ENCODE measurements around the gene ITGB4. TPM values are rescaled to one million over a fixed set of nuclear protein-coding genes. Genes with fewer than 3 reads are reported as not detected.

The ITGB4 gene
- total RNA-seq, 4 donors from 2014 or later = 36.5 to 57.4 (median 46.6) TPM

DNA sequence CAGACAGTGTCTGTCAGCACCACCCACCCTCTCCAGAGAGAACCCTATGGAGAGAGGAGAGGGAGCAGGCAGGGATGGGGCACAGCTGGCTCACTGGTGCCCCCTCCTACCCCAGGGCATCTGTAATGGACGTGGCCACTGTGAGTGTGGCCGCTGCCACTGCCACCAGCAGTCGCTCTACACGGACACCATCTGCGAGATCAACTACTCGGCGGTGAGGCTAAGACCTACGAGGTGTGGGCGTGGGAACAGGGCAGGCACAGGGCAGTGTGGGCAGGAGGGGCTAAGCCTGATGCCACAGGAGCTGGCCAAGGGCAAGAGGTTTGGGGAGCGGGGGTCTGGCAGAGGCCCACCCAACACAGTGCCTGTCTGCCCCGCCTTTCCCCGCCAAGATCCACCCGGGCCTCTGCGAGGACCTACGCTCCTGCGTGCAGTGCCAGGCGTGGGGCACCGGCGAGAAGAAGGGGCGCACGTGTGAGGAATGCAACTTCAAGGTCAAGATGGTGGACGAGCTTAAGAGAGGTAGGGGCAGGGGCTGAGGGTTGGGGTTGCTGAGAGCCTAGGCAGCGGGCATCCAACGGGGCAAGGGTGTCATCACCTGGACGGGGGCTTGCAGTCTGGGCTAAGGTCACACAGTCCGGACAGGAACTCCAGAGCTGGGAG is 15.0 kb downstream of the ITGB4 start:
- intact Hi-C loops (cut with DNase I) = no loop called here
- no peaks in the 10 kb centered on the region for H3K9me3 ChIP-seq
- peaks cover 0 to 8% (median 0%) of the 10 kb centered on the region in 4 donors for H3K27me3 ChIP-seq
- no peak for DNase-seq (ENCODE audit: extremely low spot score)
- TF ChIP-seq POLR2A (IDR thresholded peaks at IDR 0.05; ENCODE audit: low read depth) = no peak
- TF ChIP-seq EP300 (IDR thresholded peaks at IDR 0.05) = no peak
- TF ChIP-seq POLR2AphosphoS5 (IDR thresholded peaks at IDR 0.05) = no peak
- no peak for TF ChIP-seq CTCF (IDR thresholded peaks at IDR 0.05)
- no peak overlapping the region for H3K4me3 ChIP-seq
- H3K27ac ChIP-seq (replicated peaks in 1 of 4) = no peak overlapping the region
- peaks cover 0 to 73% (median 15%) of the 10 kb centered on the region in 4 donors for H3K36me3 ChIP-seq
- peaks cover 0 to 3% (median 0%) of the 10 kb centered on the region in 4 donors for H3K4me1 ChIP-seq
- 85% methylated on average over 6 of the region's 26 CpGs for WGBS

GRCh38 chr17:75737133-75737962 is 16.1 kb downstream of the ITGB4 start:
- peaks cover 0 to 8% (median 0%) of the 10 kb centered on the region in 4 donors for H3K27me3 ChIP-seq
- TF ChIP-seq POLR2A (IDR thresholded peaks at IDR 0.05; ENCODE audit: low read depth) = no peak
- no peak for TF ChIP-seq POLR2AphosphoS5 (IDR thresholded peaks at IDR 0.05)
- TF ChIP-seq EP300 (IDR thresholded peaks at IDR 0.05) = no peak
- no peak for TF ChIP-seq CTCF (IDR thresholded peaks at IDR 0.05)
- H3K4me1 ChIP-seq = peaks cover 0 to 3% (median 0%) of the 10 kb centered on the region in 4 donors
- intact Hi-C loops (cut with DNase I) = no loop called here
- WGBS = 69% methylated on average over 15 of the region's 20 CpGs
- peaks cover 0 to 71% (median 15%) of the 10 kb centered on the region in 4 donors for H3K36me3 ChIP-seq
- no peak for DNase-seq (ENCODE audit: extremely low spot score)
- no peaks in the 10 kb centered on the region for H3K9me3 ChIP-seq
- H3K4me3 ChIP-seq = no peak overlapping the region
- H3K27ac ChIP-seq (replicated peaks in 1 of 4) = no peak overlapping the region

DNA sequence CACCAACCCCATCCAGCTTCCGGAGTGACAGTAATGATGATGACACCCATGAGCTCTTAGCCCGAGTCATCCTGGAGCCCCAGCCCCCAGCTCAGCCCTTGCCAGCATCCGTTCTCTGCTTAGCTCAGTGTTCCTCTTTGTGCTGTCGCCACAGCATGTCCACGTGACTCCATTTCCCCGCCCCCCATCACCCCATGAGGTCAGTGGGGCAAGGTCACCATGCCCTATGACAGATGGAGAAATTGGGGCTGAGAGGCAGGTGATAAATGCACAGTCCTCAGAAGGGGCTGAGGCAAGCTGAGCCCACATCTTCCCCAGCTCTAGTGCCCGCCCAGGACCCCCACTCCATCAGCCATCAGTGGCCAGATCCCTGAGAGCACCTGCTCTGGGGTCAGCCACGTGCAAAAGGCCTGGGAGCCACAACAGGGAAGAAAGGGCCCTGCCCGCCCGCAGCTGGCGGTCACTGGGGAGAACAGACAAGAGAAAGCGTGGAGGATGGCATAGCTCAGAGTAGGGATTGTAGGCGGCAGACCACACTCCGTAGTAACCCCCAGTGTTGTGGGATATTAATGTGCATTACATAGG is 17.1 kb downstream of the ITGB4 start:
- no peak for TF ChIP-seq EP300 (IDR thresholded peaks at IDR 0.05)
- TF ChIP-seq POLR2AphosphoS5 (IDR thresholded peaks at IDR 0.05) = no peak
- TF ChIP-seq POLR2A (IDR thresholded peaks at IDR 0.05; ENCODE audit: low read depth) = no peak
- no peak for TF ChIP-seq CTCF (IDR thresholded peaks at IDR 0.05)
- peaks cover 0 to 75% (median 15%) of the 10 kb centered on the region in 4 donors for H3K36me3 ChIP-seq
- DNase-seq (ENCODE audit: extremely low spot score) = no peak
- H3K4me3 ChIP-seq = no peak overlapping the region
- 63% methylated on average over 12 of the region's 14 CpGs for WGBS
- no peaks in the 10 kb centered on the region for H3K9me3 ChIP-seq
- H3K27me3 ChIP-seq = peaks cover 0 to 8% (median 0%) of the 10 kb centered on the region in 4 donors
- H3K27ac ChIP-seq (replicated peaks in 1 of 4) = no peak overlapping the region
- intact Hi-C loops (cut with DNase I) = no loop called here
- peaks cover 0 to 3% (median 0%) of the 10 kb centered on the region in 4 donors for H3K4me1 ChIP-seq

DNA sequence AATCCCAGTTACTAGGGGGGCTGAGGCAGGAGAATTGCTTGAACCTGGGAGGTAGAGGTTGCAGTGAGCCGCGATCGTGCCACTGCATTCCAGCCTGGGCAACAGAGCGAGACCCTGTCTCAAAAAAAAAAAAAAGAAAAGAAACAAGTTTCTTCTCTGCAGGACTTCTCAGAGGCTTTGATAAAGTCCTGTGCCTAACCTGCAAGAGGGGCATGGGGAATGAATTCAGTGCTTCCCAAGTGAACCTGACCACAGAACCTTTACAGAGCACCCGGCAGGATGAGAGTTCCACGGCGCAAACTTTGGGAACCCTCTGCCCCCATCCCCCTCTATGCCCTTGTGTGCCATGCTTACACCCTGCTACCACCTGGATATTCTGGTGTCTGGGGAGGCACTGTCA is 17.9 kb downstream of the ITGB4 start:
- TF ChIP-seq POLR2AphosphoS5 (IDR thresholded peaks at IDR 0.05) (no peak), POLR2A (IDR thresholded peaks at IDR 0.05; ENCODE audit: low read depth) (no peak)
- H3K27ac ChIP-seq (replicated peaks in 1 of 4) = no peak overlapping the region
- H3K36me3 ChIP-seq = peaks cover 0 to 74% (median 12%) of the 10 kb centered on the region in 4 donors
- no peaks in the 10 kb centered on the region for H3K9me3 ChIP-seq
- H3K4me1 ChIP-seq = peaks cover 0 to 3% (median 0%) of the 10 kb centered on the region in 4 donors
- intact Hi-C loops (cut with DNase I) = no loop called here
- DNase-seq (ENCODE audit: extremely low spot score) = no peak
- no peak overlapping the region for H3K4me3 ChIP-seq
- peaks cover 0 to 8% (median 0%) of the 10 kb centered on the region in 4 donors for H3K27me3 ChIP-seq
- 93% methylated on average over 4 of the region's 7 CpGs for WGBS

DNA sequence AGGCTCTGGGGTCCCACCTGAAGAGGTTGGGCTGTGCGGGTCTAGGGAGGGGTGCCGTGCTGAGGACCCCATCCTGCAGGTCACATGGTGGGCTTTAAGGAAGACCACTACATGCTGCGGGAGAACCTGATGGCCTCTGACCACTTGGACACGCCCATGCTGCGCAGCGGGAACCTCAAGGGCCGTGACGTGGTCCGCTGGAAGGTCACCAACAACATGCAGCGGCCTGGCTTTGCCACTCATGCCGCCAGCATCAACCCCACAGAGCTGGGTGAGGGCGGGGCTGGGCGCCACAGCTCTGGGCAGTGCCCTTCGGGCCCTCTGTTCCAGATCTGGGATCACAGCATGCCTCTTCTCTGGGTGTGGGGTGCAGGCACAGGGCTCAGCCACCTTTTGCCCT is 18.5 kb downstream of the ITGB4 start:
- TF ChIP-seq POLR2A (IDR thresholded peaks at IDR 0.05; ENCODE audit: low read depth) = no peak
- no peak for TF ChIP-seq EP300 (IDR thresholded peaks at IDR 0.05)
- TF ChIP-seq POLR2AphosphoS5 (IDR thresholded peaks at IDR 0.05) = no peak
- no peak for TF ChIP-seq CTCF (IDR thresholded peaks at IDR 0.05)
- Histone ChIP-seq H3K27me3 (peaks cover 0 to 8% (median 0%) of the 10 kb centered on the region in 4 donors), H3K4me1 (no peaks in the 10 kb centered on the region), H3K36me3 (peaks cover 0 to 78% (median 12%) of the 10 kb centered on the region in 4 donors), H3K9me3 (no peaks in the 10 kb centered on the region), H3K4me3 (no peak overlapping the region), H3K27ac (replicated peaks in 1 of 4) (no peak overlapping the region)
- intact Hi-C loops (cut with DNase I) = no loop called here
- DNase-seq (ENCODE audit: extremely low spot score) = no peak
- WGBS = 94% methylated on average over 4 of the region's 14 CpGs

Measured in esophagus muscularis mucosa (tissue), 4 donors.